HepG2 (cell line): Measurements from ENCODE around the gene BAG5. TPM values are rescaled to one million over a fixed set of nuclear protein-coding genes. Genes with fewer than 3 reads are reported as not detected.

Source experiments
- DRAP1 ChIP-seq: IDR thresholded peaks from 2 replicates; pipeline ENCODE4 v1.6.1; 2016; ENCODE audit warnings: missing genetic modification reagents, missing compliant biosample characterization
- ETV5 ChIP-seq: IDR thresholded peaks from 2 replicates; pipeline ENCODE4 v1.6.1; 2018; ENCODE audit warnings: missing biosample characterization, missing genetic modification reagents, inconsistent platforms, borderline replicate concordance
- HNF1B ChIP-seq: sonication (generic); formaldehyde crosslinking; IDR thresholded peaks from 2 replicates; pipeline ENCODE4 v1.5.1; 2020; ENCODE audit warnings: mild to moderate bottlenecking, moderate library complexity, missing genetic modification reagents
- HNRNPH1 ChIP-seq: fragments of 200-400 bp; formaldehyde crosslinking; optimal IDR thresholded peaks from 2 replicates; pipeline ENCODE3; 2017; ENCODE audit warnings: mild to moderate bottlenecking, low read depth, low read length
- IRF9 ChIP-seq: sonication (generic); formaldehyde crosslinking; IDR thresholded peaks from 2 replicates; pipeline ENCODE4 v1.8.0; 2022; ENCODE audit warnings: missing genetic modification reagents, mild to moderate bottlenecking, borderline replicate concordance
- NFE2L2 ChIP-seq: fragments of 150-350 bp; IDR thresholded peaks from 2 replicates; pipeline ENCODE4 v1.6.1; 2014; ENCODE audit warnings: low read length
- SKI ChIP-seq: fragments of 450-650 bp; IDR thresholded peaks from one replicate; pipeline ENCODE4 v1.6.1; 2018; ENCODE audit warnings: mild to moderate bottlenecking; ENCODE audit not compliant: partially characterized antibody
- SMAD1 ChIP-seq: sonication (generic); formaldehyde crosslinking; IDR thresholded peaks from 2 replicates; pipeline ENCODE4 v1.4.0; 2020; ENCODE audit warnings: missing genetic modification reagents, low read depth, mild to moderate bottlenecking, borderline replicate concordance
- TAF1 ChIP-seq: sonication (generic); formaldehyde crosslinking; IDR thresholded peaks from 2 replicates; pipeline ENCODE4 v1.4.0; 2020; ENCODE audit warnings: missing genetic modification reagents
- THRA ChIP-seq: sonication (generic); formaldehyde crosslinking; IDR thresholded peaks from 2 replicates; pipeline ENCODE4 v1.4.0; 2020; ENCODE audit warnings: missing genetic modification reagents, borderline replicate concordance
- TMF1 ChIP-seq: sonication (generic); formaldehyde crosslinking; IDR thresholded peaks from 2 replicates; pipeline ENCODE4 v1.8.1; 2022; ENCODE audit warnings: low read depth, missing genetic modification reagents
- UBTF ChIP-seq: sonication (generic); formaldehyde crosslinking; IDR thresholded peaks from 2 replicates; pipeline ENCODE4 v1.4.0; 2020; ENCODE audit warnings: mild to moderate bottlenecking, missing genetic modification reagents
- ZBTB7B ChIP-seq: sonication (generic); formaldehyde crosslinking; IDR thresholded peaks from 2 replicates; pipeline ENCODE4 v1.4.0; 2020; ENCODE audit warnings: missing genetic modification reagents
- ZFP91 ChIP-seq: sonication (generic); formaldehyde crosslinking; IDR thresholded peaks from 2 replicates; pipeline ENCODE4 v1.9.0; 2022; ENCODE audit warnings: missing genetic modification reagents, mild to moderate bottlenecking, borderline replicate concordance
- ZNF276 ChIP-seq: sonication (generic); formaldehyde crosslinking; IDR thresholded peaks from 2 replicates; pipeline ENCODE4 v1.4.0; 2020; ENCODE audit warnings: mild to moderate bottlenecking, low read depth, missing genetic modification reagents
- ZNF737 ChIP-seq: sonication (generic); formaldehyde crosslinking; IDR thresholded peaks from 2 replicates; pipeline ENCODE4 v1.5.0; 2020; ENCODE audit warnings: missing genetic modification reagents, mild to moderate bottlenecking, borderline replicate concordance
- polyA plus RNA-seq, 8 experiments: library from polyadenylated mRNA; depleted of rRNA in 3 of 8; stranded (reverse) in 7 of 8; unstranded in 1 of 8; fragments of >200 nt; fragmentation: Illumina TruSeq in 4 of 8; extraction: Trizol in 4 of 8; gene quantifications; 2 replicates each; pipeline versions ENCODE4 v1.2.1 to v1.2.3, GENCODE V29; 2011 to 2016; ENCODE audit warnings: low read depth in 4 of 8, missing spikeins in 1 of 8, mixed read lengths in 1 of 8; ENCODE audit not compliant: insufficient read depth in 1 of 8
- total RNA-seq, 5 experiments: library from RNA; depleted of rRNA; stranded (reverse); fragments of >200 nt; fragmentation: Illumina TruSeq; extraction: Trizol; gene quantifications; 2 replicates each; pipeline ENCODE4 v1.2.3, GENCODE V29; 2016; ENCODE audit warnings: low read depth in 1 of 5

The BAG5 gene
- total and polyA plus RNA-seq, 2 of the 13 experiments (the other 11 are each of a cell fraction or from before 2014, with no cell fraction given): 3.5 to 21.0 TPM

- TF ChIP-seq SMAD1 (CRISPR knock-in tag) (peak; percentile 62; the same call in 1 of the 2 replicates), THRA (peak; percentile 70; the same call in 1 of the 2 replicates), ETV5 (CRISPR knock-in tag) (peak; percentile 39; the same call in 1 of the 2 replicates), ZNF737 (no peak), IRF9 (CRISPR knock-in tag) (no peak), DRAP1 (CRISPR knock-in tag) (peak; percentile 41; the same call in 1 of the 2 replicates), HNF1B (CRISPR knock-in tag) (peak; percentile 85), ZBTB7B (CRISPR knock-in tag) (peak; percentile 85), TMF1 (CRISPR knock-in tag) (no peak), TAF1 (CRISPR knock-in tag) (no peak), HNRNPH1 (no peak), ZNF276 (CRISPR knock-in tag) (no peak), ZFP91 (CRISPR knock-in tag) (peak; percentile 81; the same call in 1 of the 2 replicates), SKI (peak; percentile 22), UBTF (CRISPR knock-in tag) (peak; percentile 66), NFE2L2 (no peak)
Measured at GRCh38 chr14:103549361-103550311, 12.8 kb downstream of the BAG5 start (continued).
